HG03575 (cell line): ENCODE results near the gene CCL25.

Experiments
- ATAC-seq: cut with Tn5 transposase; IDR thresholded peaks from one replicate; pipeline ENCODE4 v1.9.1; 2021; ENCODE audit not compliant: unreplicated experiment, insufficient number of reproducible peaks, low FRiP score; ENCODE audit errors: extremely low read depth

The CCL25 gene

DNA sequence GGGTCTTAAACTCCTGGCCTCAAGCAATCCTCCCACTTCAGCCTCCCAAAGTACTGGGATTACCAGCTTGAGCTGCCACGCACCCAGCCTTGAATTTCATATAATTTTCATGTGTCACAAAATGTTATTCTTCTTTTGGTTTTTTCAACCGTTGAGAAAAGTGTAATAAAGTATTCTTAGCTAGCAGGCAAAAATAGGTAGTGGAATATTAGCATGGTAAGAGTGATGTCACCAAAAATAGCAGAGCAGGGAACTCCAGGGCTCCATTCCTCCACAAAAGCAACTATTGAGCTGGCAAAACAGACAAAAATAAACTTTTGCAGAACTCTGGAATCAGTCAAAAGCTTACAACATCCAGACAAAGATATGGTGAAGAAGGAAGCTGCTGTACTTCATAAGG is 52.9 kb downstream of the CCL25 start:
- no peak for ATAC-seq

DNA sequence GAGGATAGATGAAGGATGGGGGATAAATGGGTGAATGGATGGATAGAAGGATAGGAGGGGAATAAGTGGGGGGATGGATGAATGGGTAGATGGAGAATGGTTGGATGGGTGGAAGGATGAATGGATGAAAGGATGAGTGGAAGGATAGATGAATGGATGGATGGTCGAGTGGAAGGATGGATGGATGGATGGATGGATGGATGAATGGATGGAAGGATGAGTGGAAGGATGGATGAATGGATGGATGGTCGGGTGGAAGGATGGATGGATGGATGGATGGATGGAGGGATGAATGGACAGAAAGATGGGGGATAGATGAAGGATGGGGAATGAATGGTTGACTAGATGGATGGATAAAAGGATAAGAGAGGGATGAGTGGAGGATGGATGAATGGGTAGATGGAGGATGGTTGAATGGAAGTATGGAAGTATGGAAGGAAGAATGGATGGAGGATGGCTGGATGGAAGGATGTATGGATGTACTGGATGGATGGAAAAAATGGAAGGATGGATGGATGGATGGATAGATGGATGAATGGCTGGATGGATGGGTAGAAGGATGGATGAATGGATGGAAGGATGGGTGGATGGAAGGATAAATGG is 54.8 kb downstream of the CCL25 start:
- no peak for ATAC-seq

DNA sequence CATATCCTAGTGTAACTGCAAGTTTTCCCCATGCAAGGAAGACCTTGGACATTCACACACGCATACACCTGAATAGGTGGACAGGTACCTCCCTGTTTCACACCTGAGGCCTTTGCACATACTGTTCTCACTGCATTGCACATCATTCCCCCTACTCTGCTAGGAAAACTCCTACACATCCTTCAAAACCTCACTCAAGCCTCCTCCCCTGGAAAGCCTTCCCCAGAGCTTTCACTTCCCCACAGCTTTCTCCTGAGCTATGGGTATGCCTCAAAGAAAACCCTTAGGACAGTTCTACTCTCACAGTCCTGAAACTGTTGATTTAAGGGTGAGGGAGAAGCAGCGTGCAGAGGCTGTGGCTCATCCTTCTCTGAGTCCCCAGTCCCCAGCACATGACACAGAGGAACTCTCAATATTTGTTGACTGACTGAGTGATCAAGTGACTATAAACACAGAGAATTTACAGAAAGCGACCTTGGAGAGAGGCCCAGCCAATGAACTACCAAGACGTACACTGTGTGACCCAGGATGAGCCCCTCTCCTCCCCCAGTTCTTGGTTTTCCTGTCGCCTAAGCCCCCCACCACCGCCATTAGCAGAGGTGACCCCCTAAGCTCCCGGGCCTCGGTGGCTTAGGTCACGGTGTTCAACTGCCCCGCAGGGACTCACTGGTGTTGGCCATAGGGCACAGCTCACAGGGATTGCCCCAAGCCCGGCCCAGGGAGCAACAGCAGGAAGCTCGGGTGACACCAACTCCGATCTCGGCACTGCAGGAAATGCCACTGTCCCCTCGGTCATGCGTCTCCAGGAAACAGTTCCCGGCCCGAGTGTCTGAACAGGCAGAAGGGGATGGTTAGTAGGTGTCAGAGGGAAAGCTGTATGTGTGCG is 56.2 kb downstream of the CCL25 start:
- no peak for ATAC-seq

DNA sequence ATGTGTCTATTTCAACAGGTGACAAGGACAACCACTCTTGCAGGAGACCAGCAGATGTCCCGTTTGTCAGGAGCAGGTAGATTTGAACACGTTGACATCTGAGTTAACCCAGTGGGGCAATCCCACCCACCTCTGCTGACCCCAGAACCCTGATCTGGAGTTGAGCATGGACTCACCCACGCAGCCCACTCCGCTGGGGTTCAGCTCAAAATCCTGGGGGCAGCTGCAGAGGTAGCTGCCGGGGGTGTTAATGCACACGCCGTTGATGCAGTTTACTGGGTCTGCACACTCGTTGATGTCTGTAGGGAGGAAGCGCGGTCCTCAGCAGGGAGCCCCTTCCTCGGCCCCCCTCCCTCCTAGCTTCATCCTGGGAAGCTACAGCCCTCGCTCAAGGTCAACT is 56.9 kb downstream of the CCL25 start:
- ATAC-seq: no peak

DNA sequence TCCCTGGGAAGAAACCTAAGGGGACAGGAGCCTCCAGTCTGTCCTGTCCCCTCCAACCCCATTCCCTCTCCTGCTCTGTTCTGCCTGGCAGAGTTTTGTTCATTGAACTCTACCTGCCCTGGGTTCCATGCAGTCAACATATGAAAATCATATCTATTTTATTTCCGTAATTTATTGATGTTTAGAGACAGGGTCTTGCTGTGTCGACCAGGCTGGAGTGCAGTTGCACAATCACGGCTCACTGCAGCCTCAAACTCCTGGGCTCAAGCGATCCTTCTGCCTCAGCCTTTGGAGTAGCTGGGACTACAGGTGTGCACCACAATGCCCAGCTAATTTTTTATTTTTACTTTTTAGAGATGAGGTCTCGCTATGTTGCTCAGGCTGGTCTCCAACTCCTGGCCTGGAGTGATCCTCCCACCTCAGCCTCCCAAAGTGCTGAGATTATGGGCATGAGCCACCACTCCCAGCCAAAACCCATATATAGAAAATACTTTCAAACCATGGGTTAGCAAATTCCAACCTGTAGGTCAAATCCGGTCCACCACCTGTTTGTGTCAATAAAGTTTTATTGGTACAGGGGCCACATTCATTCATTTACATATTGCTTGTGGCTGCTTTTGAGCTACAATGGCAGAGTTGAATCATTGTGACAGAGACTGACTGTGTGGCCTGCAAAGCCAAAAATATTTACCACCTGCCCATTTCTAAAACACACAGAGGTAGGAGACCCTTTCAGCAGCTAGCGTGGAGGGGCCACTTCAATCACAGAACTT is 57.5 kb downstream of the CCL25 start:
- ATAC-seq: no peak

DNA sequence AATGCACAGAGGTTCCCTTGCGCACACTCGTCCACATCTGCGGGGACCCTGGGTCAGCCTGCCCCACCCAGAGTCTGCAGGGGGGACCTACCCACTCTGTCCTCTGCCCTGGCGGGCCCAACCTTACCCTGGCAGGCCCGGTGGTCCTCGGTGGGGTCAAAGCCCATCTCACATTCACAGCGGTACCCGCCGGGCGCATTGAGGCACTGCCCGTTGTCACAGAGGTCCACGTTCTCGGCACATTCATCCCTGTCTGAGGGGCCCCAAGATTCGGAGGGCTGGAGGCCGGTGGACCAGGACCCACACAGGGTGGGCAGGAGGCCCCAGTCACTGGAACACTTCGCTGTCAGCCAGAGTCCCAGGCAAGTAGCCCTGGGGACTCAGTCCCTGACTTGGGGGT is 58.4 kb downstream of the CCL25 start:
- ATAC-seq: no peak

DNA sequence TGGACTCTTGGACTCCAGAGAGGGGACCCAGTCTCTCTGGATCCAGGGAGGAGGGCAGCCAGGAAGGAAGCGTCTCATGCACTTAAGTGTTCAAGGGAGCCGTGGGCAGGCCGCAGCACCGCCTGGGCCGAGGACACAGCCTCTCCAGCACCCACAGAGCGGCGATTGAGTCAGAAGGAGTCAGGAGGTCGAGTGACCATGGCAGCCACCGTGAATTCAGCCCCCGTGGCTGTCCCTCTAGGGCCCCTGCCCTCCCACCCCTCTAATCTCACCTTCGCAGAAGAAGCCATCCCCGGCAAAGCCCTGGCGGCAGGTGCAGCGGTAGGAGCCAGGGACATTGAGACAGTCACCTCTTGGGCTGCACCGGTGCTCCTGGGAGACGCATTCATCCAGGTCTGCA is 58.8 kb downstream of the CCL25 start:
- no peak for ATAC-seq
